ENCODE measurements around the gene GPRC5A. TPM values are rescaled to one million over a fixed set of nuclear protein-coding genes. Genes with fewer than 3 reads are reported as not detected.

The GPRC5A gene
- total RNA-seq, 1 donor from 2014 or later = 13.1 TPM

DNA sequence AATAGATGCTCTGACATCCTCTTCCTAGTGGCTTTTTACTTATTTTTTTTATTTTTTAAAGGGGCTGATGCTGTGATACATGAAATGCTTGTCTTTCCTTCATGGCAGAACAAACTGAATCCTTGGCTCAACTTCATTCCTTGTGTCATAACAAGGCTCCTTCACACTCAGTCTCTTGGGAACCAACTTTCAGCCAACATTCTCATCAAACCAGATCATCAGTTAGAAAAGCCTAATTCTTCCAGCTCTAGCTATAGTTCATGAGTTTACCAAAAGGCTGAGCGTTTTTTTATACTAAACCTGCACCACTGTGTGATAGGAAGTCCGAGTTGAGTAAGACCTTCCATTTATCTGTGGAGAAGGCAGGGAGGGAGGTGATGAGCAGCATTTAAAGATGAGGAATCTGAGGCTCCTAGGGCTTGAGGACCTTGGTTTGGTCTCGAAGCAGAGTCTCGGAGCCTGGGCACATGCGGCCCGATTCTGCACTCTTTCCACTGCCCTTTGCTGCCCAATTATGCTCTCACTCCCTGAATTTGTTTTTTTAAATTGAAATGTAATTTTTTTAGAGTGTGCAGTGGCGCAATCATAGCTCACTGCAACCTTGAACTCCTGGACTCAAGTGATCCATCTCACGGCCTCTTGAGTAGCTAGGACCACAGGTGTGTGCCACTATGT, 52.4 kb downstream of the GPRC5A start:
- Mint-ChIP-seq H3K27ac (ENCODE audit: unreplicated experiment) (no peak overlapping the region), H3K4me1 (ENCODE audit: low read depth) (no peaks in the 10 kb centered on the region), H3K9me3 (ENCODE audit: low read depth) (no peaks in the 10 kb centered on the region), H3K27me3 (ENCODE audit: low read depth) (no peaks in the 10 kb centered on the region), H3K36me3 (ENCODE audit: low read depth) (no peaks in the 10 kb centered on the region), H3K4me3 (ENCODE audit: unreplicated experiment) (no peak overlapping the region)
- no peak for DNase-seq (ENCODE audit: low spot score)
- TF ChIP-seq CTCF (IDR thresholded peaks at IDR 0.05) = no peak

- Mint-ChIP-seq H3K9me3 (ENCODE audit: low read depth) (no peaks in the 10 kb centered on the region), H3K4me3 (ENCODE audit: unreplicated experiment) (no peak overlapping the region), H3K27me3 (ENCODE audit: low read depth) (no peaks in the 10 kb centered on the region), H3K4me1 (ENCODE audit: low read depth) (no peaks in the 10 kb centered on the region), H3K27ac (ENCODE audit: unreplicated experiment) (no peak overlapping the region), H3K36me3 (ENCODE audit: low read depth) (no peaks in the 10 kb centered on the region)
- DNase-seq (ENCODE audit: low spot score) = no peak
- TF ChIP-seq CTCF (IDR thresholded peaks at IDR 0.05) = no peak
These were observed 54.2 kb downstream of the GPRC5A start for GRCh38 chr12:12945591-12945990.

DNA sequence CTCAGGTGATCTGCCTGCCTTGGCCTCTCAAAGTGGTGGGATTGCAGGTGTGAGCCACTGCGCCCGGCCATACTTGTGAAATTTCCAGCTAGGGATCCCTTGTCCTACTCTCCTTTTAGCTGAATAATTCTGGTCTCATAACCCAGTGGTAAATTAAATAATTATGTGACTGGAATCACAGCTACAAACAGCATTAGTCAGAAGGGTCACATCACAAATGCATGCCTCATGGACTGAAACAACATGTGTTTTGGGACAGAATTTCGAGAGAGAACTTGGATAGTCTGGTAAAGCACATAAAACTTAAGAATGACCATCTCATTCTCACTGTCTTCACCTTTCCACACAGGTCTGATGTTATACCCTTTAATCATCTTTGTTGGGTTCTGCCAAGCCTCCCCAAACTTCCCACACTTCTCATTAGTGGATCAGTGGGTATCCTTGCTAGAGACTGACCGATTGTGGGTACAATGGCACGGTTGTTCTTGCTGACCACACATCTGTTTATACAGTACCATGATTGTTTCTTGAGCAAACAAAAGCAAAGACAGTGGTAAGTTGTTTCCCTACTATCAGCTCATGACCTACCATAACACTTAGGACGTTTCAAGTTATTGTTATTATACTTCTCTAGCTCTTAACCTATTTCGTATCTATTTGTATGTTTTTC, 55.5 kb downstream of the GPRC5A start:
- no peak overlapping the region for H3K4me3 Mint-ChIP-seq (ENCODE audit: unreplicated experiment)

GRCh38 chr12:12947902-12948301, 56.5 kb downstream of the GPRC5A start:
- DNase-seq (ENCODE audit: low spot score) = no peak
- Mint-ChIP-seq H3K27ac (ENCODE audit: unreplicated experiment) (no peak overlapping the region), H3K36me3 (ENCODE audit: low read depth) (no peaks in the 10 kb centered on the region)

More for the DNA sequence above, 55.5 kb downstream of the GPRC5A start:
- no peaks in the 10 kb centered on the region for H3K36me3 Mint-ChIP-seq (ENCODE audit: low read depth)
- no peak overlapping the region for H3K27ac Mint-ChIP-seq (ENCODE audit: unreplicated experiment)
- H3K9me3 Mint-ChIP-seq (ENCODE audit: low read depth) = no peaks in the 10 kb centered on the region
- DNase-seq (ENCODE audit: low spot score) = no peak
- no peaks in the 10 kb centered on the region for H3K27me3 Mint-ChIP-seq (ENCODE audit: low read depth)
- TF ChIP-seq CTCF (IDR thresholded peaks at IDR 0.05) = no peak
- H3K4me1 Mint-ChIP-seq (ENCODE audit: low read depth) = no peaks in the 10 kb centered on the region

GRCh38 chr12:12951504-12951903, 60.1 kb downstream of the GPRC5A start:
- no peak for DNase-seq (ENCODE audit: low spot score)
- no peak for TF ChIP-seq CTCF (IDR thresholded peaks at IDR 0.05)
- no peaks in the 10 kb centered on the region for H3K9me3 Mint-ChIP-seq (ENCODE audit: low read depth)
- no peak overlapping the region for H3K4me3 Mint-ChIP-seq (ENCODE audit: unreplicated experiment)
- H3K27me3 Mint-ChIP-seq (ENCODE audit: low read depth) = no peaks in the 10 kb centered on the region
- no peak overlapping the region for H3K27ac Mint-ChIP-seq (ENCODE audit: unreplicated experiment)
- H3K4me1 Mint-ChIP-seq (ENCODE audit: low read depth) = peaks cover 5% of the 10 kb centered on the region
- no peaks in the 10 kb centered on the region for H3K36me3 Mint-ChIP-seq (ENCODE audit: low read depth)

More at GRCh38 chr12:12947902-12948301, 56.5 kb downstream of the GPRC5A start:
- H3K27me3 Mint-ChIP-seq (ENCODE audit: low read depth) = no peaks in the 10 kb centered on the region
- TF ChIP-seq CTCF (IDR thresholded peaks at IDR 0.05) = no peak
- no peak overlapping the region for H3K4me3 Mint-ChIP-seq (ENCODE audit: unreplicated experiment)
- no peaks in the 10 kb centered on the region for H3K9me3 Mint-ChIP-seq (ENCODE audit: low read depth)
- no peaks in the 10 kb centered on the region for H3K4me1 Mint-ChIP-seq (ENCODE audit: low read depth)

Data from chondrocyte (in vitro differentiated cells).